ENCODE measurements around the gene CFD.

Gene CFD

GRCh38 chr19:906480-906879 lies 47.0 kb downstream of the CFD start:
- no peak for DNase-seq

- no peak for DNase-seq
Observed at GRCh38 chr19:907183-907853, 47.9 kb downstream of the CFD start.

- DNase-seq, result no peak
Observed at GRCh38 chr19:911197-912033, 52.0 kb downstream of the CFD start.

- DNase-seq, result peak in 3 of 5 experiments; percentile 29 to 46 (median 38)
Observed at GRCh38 chr19:912181-913079, 53.0 kb downstream of the CFD start.

Measured in T-helper 2 cell (primary cell).